HG03159 (cell line): Measurements from ENCODE around the gene C1orf167.

Source experiments
- ATAC-seq: cut with Tn5 transposase; IDR thresholded peaks from one replicate; pipeline ENCODE4 v1.9.1; 2021; ENCODE audit warnings: mild to moderate bottlenecking, moderate library complexity; ENCODE audit not compliant: unreplicated experiment

Gene C1orf167

GRCh38 chr1:11784256-11784992 is 22.4 kb downstream of the C1orf167 start:
- no peak for ATAC-seq

GRCh38 chr1:11784993-11785769 is 23.2 kb downstream of the C1orf167 start:
- ATAC-seq: no peak

GRCh38 chr1:11786168-11786567 is 24.2 kb downstream of the C1orf167 start:
- no peak for ATAC-seq

GRCh38 chr1:11787251-11787803 is 25.3 kb downstream of the C1orf167 start:
- ATAC-seq: no peak

- no peak for ATAC-seq
Measured at GRCh38 chr1:11787804-11788436, 25.9 kb downstream of the C1orf167 start.

DNA sequence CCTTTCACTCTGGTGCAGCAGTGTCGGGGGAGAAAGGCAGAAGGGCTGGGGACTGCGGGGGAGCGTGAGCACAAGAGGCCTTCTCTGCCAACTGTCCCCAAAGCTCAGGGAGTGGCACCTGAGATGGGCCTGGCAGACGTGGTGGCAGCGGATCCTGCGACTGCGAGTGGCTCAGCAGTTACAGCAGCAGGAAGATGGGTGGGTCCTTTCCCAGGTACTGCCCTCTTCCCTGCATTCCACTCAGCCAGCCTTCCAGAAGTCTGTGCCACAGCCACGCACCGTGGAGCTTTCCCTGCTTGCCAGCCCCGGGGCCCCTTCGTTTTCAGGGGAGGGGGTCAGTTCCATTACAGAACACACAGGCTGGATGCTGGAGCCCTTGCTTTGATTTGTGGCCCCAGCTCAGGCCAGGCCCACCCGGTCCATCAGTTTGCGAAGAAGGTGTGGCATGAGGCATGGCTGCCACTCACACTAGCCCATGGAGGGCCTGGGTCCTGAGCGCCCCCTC is 26.6 kb downstream of the C1orf167 start:
- ATAC-seq: no peak

DNA sequence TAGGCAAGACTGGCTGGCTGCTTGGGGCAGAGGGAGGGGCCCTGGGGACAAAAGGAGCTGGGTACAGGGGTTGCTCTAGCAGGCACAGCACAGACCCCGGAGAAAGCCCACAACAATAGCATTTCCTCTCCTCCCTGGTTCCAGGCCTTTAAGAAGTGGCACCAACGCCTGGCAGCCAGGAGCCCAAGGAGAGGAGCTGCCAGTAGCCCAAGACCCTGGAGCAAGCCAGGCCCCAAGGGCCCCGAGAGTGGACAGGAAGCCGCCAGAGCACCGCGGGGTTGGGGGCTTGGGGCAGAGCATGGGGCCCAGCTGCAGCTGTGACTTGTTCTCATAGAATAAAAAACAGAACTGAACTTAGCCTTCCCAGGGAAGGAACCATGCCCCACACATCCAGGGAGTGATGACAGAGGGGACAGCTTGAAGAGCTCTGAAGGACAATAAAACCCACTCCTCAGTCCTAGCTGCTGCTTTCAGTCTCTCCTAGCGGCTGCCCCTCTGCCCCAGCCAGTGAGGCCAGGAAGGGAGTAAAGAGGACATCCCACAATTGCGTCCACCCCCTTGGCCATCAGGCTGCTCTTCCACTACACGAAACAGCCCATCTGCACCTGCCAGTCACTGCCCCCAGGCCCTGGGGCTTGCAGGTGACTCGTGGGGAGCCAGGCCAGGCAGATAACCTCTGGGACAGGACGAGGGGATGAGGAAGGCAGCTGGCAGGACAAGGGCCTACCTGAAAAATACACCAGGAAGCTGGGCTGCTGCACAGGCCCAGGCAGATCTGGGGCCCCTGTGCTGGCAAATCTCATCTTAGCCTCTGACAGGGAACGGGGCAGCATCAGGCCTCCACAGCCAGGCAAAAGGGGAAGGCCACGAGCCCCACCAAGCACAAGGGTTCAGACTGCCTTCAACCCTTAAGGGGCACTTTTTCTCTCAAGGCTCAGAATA is 27.4 kb downstream of the C1orf167 start:
- no peak for ATAC-seq

DNA sequence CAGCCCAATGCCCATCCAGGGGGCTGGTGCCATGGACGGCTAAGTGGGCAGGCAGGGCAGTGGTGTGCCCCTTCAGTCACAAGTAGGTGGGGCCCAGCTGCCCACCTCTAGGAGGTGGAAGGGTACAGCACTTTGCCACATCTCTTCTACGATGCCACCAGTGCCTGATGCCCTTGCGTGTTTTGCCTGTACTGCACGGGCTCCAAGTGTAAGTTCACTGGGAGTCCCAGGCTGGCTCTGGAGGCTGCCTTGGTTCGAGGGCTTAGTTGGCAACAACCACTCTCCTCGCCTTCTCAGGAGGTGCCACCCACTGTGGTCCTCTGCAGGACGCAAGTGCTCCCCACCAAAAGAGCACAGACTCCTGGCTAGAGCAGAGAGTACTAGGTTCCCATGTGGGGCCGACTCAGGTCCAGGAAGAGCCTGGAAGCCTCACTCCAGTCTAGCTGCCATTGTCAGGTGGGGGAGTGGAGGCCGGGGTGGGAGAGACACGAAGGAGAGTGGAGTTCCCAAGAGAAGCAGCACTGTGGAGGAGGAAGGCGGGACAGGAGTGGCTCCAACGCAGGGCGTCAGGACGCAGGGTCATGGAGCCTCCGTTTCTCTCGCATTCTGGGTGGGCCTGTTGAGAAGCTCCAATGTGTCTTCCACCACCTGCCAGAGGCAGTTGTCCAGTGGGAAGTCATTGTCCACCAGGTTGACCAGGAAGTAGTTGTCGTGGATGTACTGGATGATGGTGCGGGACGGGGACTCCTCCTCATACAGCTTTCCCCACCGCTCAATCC is 28.3 kb downstream of the C1orf167 start:
- ATAC-seq: no peak

- no peak for ATAC-seq
Measured at GRCh38 chr1:11790880-11791715, 29.1 kb downstream of the C1orf167 start.

GRCh38 chr1:11792106-11792505 is 30.1 kb downstream of the C1orf167 start:
- ATAC-seq: no peak

DNA sequence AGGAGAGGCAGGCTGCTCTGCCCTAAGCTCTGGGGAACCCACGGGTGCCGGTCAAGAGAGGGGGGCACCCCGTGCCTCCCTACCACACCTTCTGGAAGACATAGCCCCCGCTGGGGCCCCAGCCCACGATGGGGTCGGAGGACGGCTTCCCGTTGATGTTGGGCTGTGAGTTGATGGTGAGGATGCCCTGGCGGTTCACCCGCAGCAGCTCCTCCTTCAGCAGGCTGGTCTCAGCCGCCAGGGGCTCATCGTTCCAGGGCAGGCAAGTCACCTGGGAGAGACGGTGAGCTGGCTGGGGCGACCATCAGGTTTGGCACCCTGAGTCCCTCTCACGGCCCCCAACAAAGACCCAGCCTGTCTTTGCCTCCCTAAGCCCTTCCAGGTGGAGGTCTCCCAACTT is 31.8 kb downstream of the C1orf167 start:
- no peak for ATAC-seq

GRCh38 chr1:11794446-11795237 is 32.6 kb downstream of the C1orf167 start:
- ATAC-seq: no peak

GRCh38 chr1:11795238-11795890 is 33.4 kb downstream of the C1orf167 start:
- ATAC-seq: no peak

- ATAC-seq: no peak
Measured at GRCh38 chr1:11796036-11796828, 34.2 kb downstream of the C1orf167 start.

DNA sequence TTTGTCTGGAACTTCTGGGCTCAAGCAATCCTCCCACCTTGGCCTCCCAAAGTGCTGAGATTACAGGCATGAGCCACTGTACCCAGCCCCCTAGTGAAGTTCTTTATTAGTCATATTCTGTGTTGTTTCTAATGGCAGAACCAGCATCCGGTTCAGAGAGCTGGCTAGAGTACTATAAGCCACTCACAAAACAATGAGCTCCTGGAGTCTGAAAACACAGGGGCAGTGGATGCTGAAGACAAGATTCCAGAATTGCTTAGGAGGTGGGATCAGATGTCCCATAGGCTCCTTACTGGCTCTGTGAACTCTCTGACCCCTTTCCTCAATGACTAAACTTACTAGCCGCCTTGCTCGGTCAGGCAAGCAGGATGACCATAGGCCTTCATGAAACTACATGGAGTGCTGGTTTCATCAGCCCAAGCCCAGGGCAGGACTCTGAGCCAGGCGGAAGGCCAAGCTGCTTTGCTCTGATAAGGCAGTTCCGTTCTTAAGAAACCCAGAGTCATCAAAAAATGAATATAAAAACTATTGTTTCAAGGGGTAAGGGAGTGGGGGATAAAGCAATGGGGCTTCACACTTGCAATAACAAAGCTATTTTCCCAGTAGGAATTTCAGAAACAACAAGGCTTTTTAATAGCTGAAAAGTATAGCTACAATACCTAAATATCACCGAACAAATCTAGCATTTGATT is 35.7 kb downstream of the C1orf167 start:
- no peak for ATAC-seq

DNA sequence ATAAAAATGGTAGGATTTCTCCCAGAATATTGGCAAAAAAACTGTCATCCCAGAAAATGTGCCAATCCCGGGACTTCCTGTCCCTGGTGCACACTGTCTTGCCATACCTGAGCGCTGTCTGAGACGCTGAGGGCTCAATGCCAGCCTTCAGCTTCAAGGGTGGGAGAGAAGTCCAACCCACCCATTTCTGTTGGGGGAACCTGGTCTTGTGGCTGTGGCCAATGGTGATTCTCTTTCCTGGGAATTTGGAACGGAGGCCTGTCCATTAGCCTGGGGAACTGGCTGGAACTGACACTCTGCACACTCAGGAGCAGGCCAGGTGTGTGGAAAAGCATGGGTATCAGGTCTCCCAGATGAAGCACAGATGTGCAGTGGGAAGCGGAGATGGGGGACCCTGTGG is 37.1 kb downstream of the C1orf167 start:
- ATAC-seq: no peak
